HG03575 (cell line): ENCODE data around the gene FAM217B.

Experiments used
- ATAC-seq: cut with Tn5 transposase; IDR thresholded peaks from one replicate; pipeline ENCODE4 v1.9.1; 2021; ENCODE audit not compliant: unreplicated experiment, insufficient number of reproducible peaks, low FRiP score; ENCODE audit errors: extremely low read depth

Gene FAM217B

DNA sequence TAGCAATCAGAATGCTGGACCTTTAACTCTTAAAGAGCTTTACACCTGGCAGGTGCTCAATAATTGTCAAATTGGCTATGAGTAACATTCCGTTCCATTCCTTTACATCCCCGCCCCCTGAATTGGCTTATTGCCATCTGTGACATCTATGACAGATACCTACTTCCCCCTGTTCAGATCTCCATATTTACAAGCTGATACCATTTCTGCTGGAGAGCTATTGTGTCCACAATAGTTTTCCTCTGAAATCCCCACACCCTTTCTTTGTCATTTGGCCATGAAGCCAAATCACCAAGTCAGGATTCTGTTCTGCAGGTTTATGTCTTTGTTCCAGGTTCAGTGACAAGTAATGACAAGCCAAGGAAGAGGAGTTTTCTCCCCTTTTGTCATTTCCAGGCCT, 21.2 kb downstream of the FAM217B start:
- no peak for ATAC-seq

DNA sequence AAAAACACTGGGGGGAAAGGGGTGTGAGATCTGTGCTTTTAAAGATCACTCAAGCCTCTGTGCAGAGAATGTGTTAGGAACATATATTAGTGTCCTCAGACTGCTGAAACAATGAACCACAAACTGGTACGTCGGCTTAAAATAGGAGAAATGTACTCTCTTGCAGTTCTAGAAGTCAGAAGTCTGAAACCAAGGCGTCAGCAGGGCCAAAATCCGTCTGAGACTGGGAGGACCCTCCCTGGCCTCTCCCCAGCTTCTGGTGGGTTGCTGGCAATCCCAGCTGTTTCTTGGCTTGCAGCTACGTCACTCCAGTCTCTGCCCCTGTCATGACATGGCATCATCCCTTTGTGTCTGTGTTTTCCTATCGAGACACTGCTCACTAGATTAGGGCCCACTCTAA, 22.0 kb downstream of the FAM217B start:
- no peak for ATAC-seq

DNA sequence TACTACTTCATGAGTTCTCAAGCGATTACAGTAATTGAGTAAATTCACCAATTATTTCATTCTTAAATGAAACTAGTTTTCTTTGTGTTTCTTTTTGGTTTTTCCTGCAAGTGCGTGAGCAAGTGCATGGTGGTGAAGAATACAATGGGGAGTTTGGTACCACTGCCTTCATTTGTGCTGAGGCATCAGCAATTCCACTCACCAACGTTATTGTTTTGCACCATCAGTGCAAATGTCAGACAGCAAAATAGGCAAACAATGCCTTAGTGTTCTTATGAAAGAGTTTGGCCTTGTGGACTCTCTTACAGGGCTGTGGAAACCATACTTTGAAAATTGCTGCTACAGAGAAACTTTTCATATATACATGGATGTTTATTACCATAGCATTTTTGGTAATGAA, 26.2 kb downstream of the FAM217B start:
- ATAC-seq, result no peak

DNA sequence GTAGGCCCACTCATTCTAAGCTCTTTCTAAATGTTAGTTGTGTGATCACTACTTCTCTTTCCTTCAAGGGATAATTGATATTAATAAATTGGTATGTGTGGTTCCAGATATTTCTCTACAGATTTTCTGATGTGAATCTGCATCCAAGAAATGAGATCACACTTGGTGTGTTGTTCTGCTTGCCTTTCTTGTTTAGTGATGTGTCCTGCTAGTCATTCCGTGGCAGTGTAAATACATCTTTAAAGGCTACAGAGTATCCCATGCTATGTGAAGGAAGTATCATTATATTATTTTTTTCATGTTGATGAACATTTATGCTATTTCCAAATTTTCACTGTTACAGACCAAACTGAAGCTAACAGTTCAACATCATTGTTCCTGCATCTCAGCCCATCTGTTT, 31.2 kb downstream of the FAM217B start:
- ATAC-seq, result no peak

DNA sequence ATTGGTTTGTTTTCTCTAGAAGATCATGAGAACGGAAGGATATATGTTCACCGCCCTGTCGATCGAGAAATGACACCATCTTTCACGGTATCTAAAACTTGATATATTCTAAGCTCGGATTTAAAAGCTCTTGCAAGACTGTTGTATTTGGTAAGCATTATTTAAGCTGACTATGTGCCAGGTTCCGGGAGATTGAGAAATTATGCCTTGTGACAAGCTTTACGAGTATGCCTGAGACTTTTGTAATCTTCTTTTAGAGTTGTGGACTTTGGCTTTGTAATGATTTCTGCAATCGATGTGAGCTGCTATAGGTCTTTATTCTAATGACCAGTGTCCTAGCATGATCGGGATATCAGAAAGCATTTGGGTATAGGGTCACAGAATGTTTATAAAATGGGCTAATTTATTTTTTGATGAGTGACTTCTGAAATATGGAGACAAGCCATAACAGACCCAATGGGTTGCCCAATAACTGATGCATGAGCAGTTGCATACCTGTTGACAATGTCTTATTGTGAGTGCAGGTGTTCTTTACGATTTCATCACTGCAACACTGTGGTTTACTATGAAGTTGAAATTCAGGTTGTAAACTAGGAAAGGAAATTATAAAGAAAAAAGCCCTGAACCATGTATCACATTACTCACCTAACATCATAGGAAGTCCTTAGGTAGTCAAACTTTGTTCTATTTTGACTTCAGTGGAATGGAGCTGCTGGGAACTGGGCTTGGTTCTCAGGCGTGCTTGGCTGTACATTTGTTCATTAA, 32.0 kb downstream of the FAM217B start:
- ATAC-seq, result no peak

DNA sequence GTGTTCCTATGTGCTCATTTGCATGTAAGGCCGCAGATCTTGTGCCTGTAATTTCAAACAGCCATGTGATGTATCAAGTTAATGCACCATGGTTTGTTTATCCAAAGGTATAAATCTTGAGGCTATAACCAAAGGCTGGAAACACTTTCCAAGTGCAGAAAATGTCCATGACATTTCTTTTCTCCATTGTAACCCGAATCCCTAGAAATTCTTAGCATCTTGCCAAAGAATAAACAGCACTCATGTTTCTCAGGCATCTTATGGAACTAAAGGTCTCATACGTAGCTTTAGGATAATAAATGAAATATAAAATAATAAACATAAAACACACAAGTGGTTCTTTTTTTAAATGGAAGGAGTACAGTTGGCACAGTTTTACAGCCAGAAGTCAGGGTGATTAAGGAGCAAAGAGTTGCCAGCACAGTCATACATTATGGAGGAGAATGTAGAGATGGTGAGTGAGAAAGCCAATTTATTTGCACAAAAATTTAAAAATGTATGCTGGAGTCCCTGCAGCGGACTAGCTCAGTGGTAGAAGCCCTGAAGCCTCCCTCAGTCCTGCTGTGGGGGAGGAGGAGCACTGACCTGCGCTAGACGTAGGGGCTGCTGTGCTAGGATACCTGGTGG, 36.1 kb downstream of the FAM217B start:
- no peak for ATAC-seq

DNA sequence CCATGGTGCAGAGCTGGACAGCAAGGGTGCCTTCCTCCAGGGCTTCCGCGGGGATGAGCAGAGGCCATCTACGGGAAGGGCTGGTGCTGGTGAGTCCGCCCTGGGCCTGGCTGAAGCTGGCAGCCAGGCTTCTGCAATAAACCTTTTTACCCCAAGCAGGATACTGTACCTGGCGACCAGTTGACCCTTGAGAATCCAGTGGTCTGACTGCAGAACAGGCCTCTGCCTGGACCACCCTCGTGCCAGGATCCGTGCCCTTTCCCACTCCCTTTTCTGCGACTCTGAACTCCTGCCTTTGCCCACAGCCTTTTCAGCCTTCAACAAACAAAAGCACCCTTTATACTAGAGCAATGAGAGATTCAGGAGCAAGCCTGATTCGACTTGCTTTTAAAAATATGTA, 36.9 kb downstream of the FAM217B start:
- no peak for ATAC-seq

DNA sequence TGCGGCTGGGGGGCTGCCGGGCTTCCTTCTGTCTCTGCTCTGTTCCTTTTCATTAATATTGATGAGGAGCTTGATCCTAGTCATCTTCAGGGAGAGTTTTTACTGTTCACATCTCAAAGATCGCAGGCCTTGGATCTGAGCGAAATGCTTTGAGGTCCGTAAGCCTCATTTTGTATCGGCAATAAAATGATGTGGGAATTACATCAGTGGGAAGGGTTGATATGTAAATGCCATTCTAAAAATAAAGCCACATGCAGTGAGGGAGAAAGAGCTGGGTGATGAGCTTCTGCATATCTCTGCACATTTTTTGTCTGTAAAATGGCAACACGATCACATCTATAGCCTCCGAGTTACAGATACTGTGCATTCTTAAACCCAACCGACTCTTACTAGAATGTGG, 42.9 kb downstream of the FAM217B start:
- no peak for ATAC-seq

DNA sequence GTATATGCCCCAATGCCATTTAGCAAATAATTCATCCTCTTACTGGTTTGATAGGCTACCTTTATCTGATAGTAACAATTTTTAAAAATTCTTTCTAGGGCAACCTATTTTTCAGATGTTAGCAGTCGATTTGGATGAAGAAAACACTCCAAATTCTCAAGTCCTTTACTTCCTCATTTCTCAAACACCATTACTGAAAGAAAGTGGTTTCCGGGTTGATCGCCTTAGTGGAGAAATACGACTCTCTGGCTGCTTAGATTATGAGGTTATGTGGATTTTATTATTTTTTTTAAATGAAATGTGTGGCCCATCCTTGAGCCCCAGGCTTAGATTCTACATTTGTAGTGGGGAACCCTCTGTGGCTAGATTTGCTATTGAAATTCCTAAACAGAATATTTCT, 44.4 kb downstream of the FAM217B start:
- no peak for ATAC-seq

DNA sequence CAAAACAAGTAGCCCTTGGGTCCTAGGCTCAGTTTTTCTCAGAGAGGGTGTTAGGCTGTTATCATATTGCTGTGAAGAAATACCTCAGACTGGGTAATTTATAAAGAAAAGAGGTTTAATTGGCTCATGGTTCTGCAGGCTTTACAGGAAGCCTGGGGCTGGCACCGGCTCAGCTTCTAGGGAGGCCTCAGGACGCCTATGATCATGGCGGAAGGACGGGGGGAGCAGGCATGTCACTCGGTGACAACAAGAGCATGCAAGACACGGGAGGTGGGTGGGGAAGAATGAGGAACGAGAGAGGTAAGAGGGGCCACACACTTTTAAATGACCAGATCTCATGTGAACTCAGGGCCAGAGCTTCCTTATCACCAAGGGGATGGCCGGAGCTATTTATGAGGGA, 45.0 kb downstream of the FAM217B start:
- no peak for ATAC-seq

DNA sequence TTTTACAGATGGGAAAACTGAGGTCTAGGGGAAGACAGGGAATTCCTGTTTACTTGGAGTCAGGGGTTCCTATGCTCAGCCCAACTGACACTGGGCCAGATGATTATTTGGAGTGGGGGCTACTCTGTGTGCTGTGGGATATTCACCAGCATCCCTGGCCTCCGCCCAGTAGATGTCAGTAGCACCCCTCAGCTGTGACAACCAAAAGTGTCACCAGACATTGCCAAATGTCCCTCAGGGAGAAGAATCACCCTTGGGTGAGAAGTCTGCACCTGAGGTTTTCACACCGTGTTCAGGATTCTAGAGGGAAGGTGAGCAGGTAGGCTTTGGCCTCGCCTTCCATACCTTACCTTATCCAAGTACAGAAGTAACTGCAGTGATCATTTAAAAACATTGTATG, 45.7 kb downstream of the FAM217B start:
- no peak for ATAC-seq

DNA sequence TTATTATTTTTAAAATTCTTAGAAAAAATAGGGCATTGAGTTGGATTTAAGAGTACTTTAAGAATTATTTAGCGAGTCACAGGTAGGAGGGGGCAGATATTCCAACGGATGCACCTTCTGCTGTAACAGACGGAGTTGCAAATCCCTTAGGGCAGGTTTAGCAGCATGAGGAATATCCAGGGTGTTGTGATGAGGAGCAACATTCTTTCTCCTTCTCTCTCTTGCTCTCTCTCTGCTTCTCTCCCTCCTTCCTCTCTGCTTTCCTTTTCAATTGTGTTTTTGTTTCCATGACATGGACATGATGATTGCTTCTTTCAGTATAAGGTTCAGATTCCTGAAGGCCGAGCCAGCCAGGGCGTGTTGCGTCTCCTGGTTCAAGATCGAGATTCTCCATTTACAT, 46.9 kb downstream of the FAM217B start:
- no peak for ATAC-seq

DNA sequence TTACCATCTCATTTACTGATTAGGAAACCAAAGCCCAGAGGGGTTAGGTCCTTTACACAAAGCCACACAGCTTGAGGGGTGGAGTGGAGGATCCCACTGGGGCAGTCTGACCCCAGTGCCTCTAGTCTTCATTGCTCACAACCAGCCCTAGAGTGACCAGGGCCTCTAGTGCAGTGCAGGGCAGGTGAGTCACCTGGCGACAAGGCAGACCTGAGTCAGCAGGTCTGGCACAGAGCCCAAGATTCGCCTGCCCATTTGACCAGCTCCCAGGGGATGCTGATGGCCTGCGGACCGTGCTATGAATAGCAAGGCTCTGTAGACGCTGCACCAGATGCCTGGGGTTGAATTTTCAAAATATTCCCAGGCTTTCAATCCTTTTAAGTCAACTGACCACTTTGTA, 48.0 kb downstream of the FAM217B start:
- ATAC-seq, result no peak

DNA sequence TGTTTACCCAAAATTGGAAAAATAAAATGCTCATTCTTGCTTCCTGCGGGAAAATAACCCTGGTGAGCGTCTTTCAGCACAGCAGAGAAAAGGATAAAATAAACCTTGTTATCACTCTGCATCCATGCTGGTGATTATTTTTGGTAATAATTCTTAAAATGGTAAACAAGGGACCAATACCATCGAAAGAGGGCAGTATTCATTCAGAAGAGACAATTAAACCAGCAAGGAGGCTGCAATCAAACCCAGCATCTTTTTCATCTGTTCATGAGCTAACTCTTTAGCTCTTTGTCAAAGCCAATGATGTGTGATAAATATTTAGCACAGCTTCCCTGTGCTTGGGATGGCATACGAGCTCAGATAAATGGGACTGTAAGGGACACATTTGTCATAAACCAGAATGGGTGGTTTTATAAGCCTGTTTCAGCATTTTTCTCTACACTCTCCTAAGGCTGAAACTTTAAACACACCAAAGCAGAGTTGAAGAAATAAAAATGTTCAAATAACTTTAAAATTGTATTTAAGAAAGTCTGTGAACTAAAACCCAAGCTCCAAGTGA, 52.4 kb downstream of the FAM217B start:
- ATAC-seq, result no peak

DNA sequence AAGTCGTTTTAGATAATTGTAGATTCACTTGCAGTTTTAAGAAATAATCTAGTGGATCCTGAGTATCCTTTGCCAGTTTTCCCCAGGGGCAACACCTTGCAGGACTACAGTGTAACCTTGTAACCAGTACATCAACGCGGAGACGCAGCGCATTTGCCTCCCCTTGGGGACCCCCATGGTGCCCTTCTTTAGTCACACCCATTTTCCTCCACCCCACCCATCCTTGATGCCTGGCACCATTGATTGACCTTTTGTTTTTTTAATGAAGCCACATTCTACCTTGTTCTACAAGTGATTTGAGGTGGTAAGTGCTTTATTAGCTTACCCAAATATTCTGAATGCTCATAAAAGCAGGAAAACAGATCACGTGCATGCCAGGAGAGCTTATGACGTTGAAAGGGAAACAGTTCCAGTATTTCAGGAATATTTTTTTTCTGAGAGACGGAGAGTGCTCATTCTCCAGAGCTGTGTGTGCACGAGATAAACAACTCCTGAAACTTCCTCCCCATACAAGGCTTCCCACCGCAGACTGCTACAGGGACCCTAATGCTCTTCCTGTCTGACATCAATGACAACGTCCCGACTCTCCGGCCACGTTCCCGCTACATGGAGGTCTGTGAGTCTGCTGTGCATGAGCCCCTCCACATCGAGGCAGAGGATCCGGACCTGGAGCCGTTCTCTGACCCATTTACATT, 53.7 kb downstream of the FAM217B start:
- ATAC-seq, result no peak

DNA sequence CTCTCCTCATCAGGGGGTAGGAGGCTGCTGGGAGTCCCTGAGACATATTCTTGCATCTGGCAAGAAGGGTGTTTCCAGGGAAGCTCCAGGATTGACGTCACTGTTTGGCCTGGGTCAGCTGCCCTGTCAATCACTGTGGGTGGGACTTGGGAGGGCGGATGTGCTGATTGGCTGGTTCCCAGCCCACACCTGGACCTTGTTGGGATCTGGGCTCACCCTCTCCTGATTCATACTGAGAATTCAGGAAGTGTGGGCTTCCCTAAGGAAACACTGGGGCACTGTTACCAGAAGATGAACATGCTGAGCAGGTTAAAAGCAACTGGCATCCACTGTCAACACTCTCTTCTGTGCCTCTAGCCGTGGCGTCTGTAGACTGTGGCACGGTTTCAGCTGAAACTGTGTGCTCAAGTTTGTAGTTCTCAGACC, 54.5 kb downstream of the FAM217B start:
- ATAC-seq, result no peak

DNA sequence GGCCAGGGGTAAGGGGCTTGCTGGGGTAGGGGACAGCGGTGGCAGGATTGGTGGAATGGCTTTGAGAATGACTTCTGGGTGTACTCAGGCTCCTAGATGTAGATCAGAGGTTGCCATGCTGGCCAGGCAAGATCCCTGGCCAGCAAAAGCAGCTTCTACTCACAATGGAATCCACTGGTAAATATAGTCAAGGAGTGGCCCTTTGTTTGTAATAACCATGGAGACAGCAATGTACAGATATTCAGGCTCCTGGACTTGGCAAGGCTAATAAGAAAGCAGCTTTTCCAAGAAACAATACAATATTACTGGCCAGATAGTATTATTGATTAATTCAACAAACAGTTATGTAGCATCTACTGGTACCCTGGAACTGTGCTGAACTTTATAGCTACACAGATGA, 55.9 kb downstream of the FAM217B start:
- ATAC-seq, result no peak

DNA sequence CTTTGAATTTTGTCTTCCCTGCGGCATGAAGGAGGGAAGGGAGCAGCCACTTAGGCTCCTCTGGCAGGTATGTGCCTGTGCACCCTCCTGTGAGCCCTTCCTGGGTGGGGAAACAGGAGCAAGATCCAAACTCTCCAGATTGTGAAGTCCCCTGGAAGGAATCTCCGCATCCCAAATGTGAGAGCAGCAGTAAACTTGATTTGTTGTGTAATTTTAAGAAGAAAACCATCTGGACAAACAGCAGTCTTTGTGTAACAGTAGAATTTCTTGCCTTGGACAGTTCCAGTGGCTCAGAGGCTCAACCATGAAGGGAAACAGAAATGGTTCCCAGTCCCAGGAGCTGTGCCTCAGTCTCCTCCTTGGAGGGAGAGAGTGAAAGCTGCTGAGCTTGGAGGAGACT, 57.7 kb downstream of the FAM217B start:
- ATAC-seq, result no peak
